K562 (cell line): ENCODE measurements around the gene MPG. TPM values are rescaled to one million over a fixed set of nuclear protein-coding genes. Genes with fewer than 3 reads are reported as not detected.

Experiments used
- CBFA2T2 ChIP-seq: fragments of 450-650 bp; conservative IDR thresholded peaks from 2 replicates; pipeline ENCODE4 v1.6.1; 2017; ENCODE audit warnings: mild to moderate bottlenecking
- CCNT2 ChIP-seq: IDR thresholded peaks from 2 replicates; pipeline ENCODE4 v1.6.1; 2011; ENCODE audit warnings: borderline replicate concordance, low read depth, mild to moderate bottlenecking, moderate library complexity, mixed read lengths, low read length; ENCODE audit not compliant: insufficient read length; ENCODE audit errors: extremely low read depth
- MBD2 ChIP-seq: sonication (generic); IDR thresholded peaks from 2 replicates; pipeline ENCODE4 v1.6.1; 2016; ENCODE audit warnings: low read depth, borderline replicate concordance
- MTA3 ChIP-seq: fragments of 450-650 bp; formaldehyde crosslinking; IDR thresholded peaks from 2 replicates; pipeline ENCODE4 v1.6.1; 2017; ENCODE audit warnings: mild to moderate bottlenecking, borderline replicate concordance
- NCOR1 ChIP-seq: fragments of 450-650 bp; IDR thresholded peaks from 2 replicates; pipeline ENCODE4 v1.6.1; 2016; ENCODE audit warnings: mild to moderate bottlenecking, moderate library complexity
- NFRKB ChIP-seq: fragments of 450-650 bp; IDR thresholded peaks from 2 replicates; pipeline ENCODE4 v1.6.1; 2016; ENCODE audit warnings: low read depth
- RBM39 ChIP-seq: fragments of 200-400 bp; formaldehyde crosslinking; optimal IDR thresholded peaks from 2 replicates; pipeline ENCODE3; 2018; ENCODE audit warnings: low read depth, low read length
- SAFB ChIP-seq: fragments of 200-400 bp; formaldehyde crosslinking; IDR thresholded peaks from 2 replicates; pipeline ENCODE4 v1.6.1; 2017; ENCODE audit warnings: low read depth, low read length, borderline replicate concordance
- TAF15 ChIP-seq: fragments of 200-400 bp; formaldehyde crosslinking; IDR thresholded peaks from 2 replicates; pipeline ENCODE4 v1.6.1; 2017; ENCODE audit warnings: mild to moderate bottlenecking, low read depth, low read length, moderate library complexity
- TOE1 ChIP-seq, 2 experiments: fragments of 450-650 bp in 1 of 2; sonication (generic) in 1 of 2; formaldehyde crosslinking in 1 of 2; IDR thresholded peaks; 2 replicates each; pipeline versions ENCODE4 v1.7.1 to v1.8.0; 2016 to 2022; ENCODE audit warnings: borderline replicate concordance in 2 of 2, mild to moderate bottlenecking in 2 of 2, antibody characterized with exemption in 1 of 2, inconsistent platforms in 1 of 2, low read depth in 1 of 2, missing genetic modification reagents in 1 of 2, moderate library complexity in 1 of 2
- TSC22D4 ChIP-seq: fragments of 450-650 bp; IDR thresholded peaks from 2 replicates; pipeline ENCODE4 v1.6.1; 2016; ENCODE audit warnings: missing genetic modification characterization, missing biosample characterization, control low read depth
- XRCC5 ChIP-seq: fragments of 200-400 bp; formaldehyde crosslinking; IDR thresholded peaks from 2 replicates; pipeline ENCODE4 v1.6.1; 2017; ENCODE audit warnings: low read depth, mild to moderate bottlenecking, low read length
- ZC3H11A ChIP-seq: IDR thresholded peaks from 2 replicates; pipeline ENCODE4 v1.6.1; 2012; ENCODE audit warnings: low read depth, low read length, improper control_type of control experiment
- ZNF134 ChIP-seq: fragments of 250-450 bp; sonication (Bioruptor Pico); conservative IDR thresholded peaks from 2 replicates; pipeline ENCODE4 v1.4.0; 2020
- ZNF146 ChIP-seq: IDR thresholded peaks from one replicate; pipeline ENCODE4 v1.6.1; 2018; ENCODE audit warnings: missing compliant biosample characterization; ENCODE audit not compliant: unreplicated experiment
- ZNF354B ChIP-seq: fragments of 250-450 bp; sonication (Bioruptor Pico); IDR thresholded peaks from 2 replicates; pipeline ENCODE4 v1.4.0; 2020
- polyA plus RNA-seq, 8 experiments: library from polyadenylated mRNA; depleted of rRNA in 4 of 8; stranded (reverse) in 5 of 8; unstranded in 3 of 8; fragments of >200 nt; fragmentation: Nextera tagmentation in 2 of 8; fragmentation: Illumina TruSeq in 1 of 8; extraction: Ambion mirVana in 2 of 8; extraction: Trizol in 1 of 8; gene quantifications; 2 replicates each; pipeline versions ENCODE4 v1.2.1 to v1.2.3, GENCODE V29; 2011 to 2014; ENCODE audit warnings: inconsistent platforms in 1 of 8, missing spikeins in 1 of 8
- total RNA-seq, 7 experiments: library from RNA; depleted of rRNA in 6 of 7; stranded (reverse); fragments of >200 nt in 6 of 7; fragmentation: Illumina TruSeq in 2 of 7; extraction: Trizol in 2 of 7; gene quantifications; 2 replicates each; pipeline versions ENCODE4 v1.2.1 to v1.2.3, GENCODE V29; 2011 to 2021; ENCODE audit warnings: low replicate concordance in 1 of 7
- TF ChIP-seq, protein P1 (sequence below), 2 experiments: IDR thresholded peaks; 2 replicates each; pipeline ENCODE4 v1.6.1; 2011; ENCODE audit warnings: borderline replicate concordance in 1 of 2, control low read depth in 1 of 2, low read depth in 1 of 2, low read length in 1 of 2, mild to moderate bottlenecking in 1 of 2, mixed read lengths in 1 of 2, moderate library complexity in 1 of 2; ENCODE audit not compliant: insufficient read depth in 1 of 2, insufficient read length in 1 of 2, poor library complexity in 1 of 2, severe bottlenecking in 1 of 2; ENCODE audit errors: extremely low read depth in 1 of 2
- TF ChIP-seq, protein P2 (sequence below): fragments of 450-650 bp; IDR thresholded peaks from 2 replicates; pipeline ENCODE4 v1.6.1; 2017; ENCODE audit warnings: antibody characterized with exemption, mild to moderate bottlenecking
- TF ChIP-seq, protein P3 (sequence below), 2 experiments: fragments of 450-650 bp; conservative IDR thresholded peaks; 2 replicates each; pipeline ENCODE4 v1.6.1; 2017; ENCODE audit warnings: mild to moderate bottlenecking in 2 of 2, moderate library complexity in 2 of 2
- TF ChIP-seq, protein P4 (sequence below): fragments of 450-650 bp; IDR thresholded peaks from 2 replicates; pipeline ENCODE4 v1.6.1; 2016; ENCODE audit warnings: missing biosample characterization, missing genetic modification characterization

The MPG gene
- total and polyA plus RNA-seq, 9 of the 15 experiments (the other 6 are each of a cell fraction or from before 2014, with no cell fraction given) = 0.42 to 226 (median 36.2) TPM

DNA sequence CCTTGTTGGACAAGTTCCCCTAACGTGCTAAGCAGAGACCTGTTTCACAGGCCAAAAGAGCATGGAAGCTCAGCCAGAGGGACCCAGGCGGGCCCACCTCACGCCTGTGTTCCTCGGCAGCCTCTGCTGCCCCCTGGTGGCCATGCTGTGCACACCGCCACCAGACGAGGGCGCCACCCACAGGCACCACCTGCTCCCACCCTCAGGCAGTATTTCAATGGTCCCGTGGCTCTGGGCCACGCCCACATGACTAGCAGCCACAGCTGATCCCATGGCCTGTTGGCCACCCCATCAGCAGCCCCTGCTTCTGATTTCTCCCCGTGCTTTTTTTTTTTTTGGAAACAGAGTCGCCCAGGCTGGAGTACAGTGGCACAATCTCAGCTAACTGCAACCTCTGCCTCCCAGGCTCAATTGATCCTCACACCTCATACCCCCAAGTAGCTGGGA is 18.9 kb downstream of the MPG start (continued):
- TF ChIP-seq, protein P1, sequence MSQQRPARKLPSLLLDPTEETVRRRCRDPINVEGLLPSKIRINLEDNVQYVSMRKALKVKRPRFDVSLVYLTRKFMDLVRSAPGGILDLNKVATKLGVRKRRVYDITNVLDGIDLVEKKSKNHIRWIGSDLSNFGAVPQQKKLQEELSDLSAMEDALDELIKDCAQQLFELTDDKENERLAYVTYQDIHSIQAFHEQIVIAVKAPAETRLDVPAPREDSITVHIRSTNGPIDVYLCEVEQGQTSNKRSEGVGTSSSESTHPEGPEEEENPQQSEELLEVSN (IDR thresholded peaks at IDR 0.05; ENCODE audit: borderline replicate concordance in 1 of 2, extremely low read depth in 1 of 2, insufficient read depth in 1 of 2, insufficient read length in 1 of 2, low read depth in 1 of 2, low read length in 1 of 2, poor library complexity in 1 of 2, severe bottlenecking in 1 of 2) = peak; percentile 68 to 74
- no peak for TF ChIP-seq NFRKB
- TF ChIP-seq MBD2 = 0 out of 2 replicates have a peak, but pooled peaks have one; percentile 56
- 0 out of 2 replicates have a peak, but pooled peaks have one; percentile 22 for TF ChIP-seq NCOR1
- peak; percentile 82 for TF ChIP-seq MTA3
- peak; percentile 51 for TF ChIP-seq CCNT2
- TF ChIP-seq, protein P2, sequence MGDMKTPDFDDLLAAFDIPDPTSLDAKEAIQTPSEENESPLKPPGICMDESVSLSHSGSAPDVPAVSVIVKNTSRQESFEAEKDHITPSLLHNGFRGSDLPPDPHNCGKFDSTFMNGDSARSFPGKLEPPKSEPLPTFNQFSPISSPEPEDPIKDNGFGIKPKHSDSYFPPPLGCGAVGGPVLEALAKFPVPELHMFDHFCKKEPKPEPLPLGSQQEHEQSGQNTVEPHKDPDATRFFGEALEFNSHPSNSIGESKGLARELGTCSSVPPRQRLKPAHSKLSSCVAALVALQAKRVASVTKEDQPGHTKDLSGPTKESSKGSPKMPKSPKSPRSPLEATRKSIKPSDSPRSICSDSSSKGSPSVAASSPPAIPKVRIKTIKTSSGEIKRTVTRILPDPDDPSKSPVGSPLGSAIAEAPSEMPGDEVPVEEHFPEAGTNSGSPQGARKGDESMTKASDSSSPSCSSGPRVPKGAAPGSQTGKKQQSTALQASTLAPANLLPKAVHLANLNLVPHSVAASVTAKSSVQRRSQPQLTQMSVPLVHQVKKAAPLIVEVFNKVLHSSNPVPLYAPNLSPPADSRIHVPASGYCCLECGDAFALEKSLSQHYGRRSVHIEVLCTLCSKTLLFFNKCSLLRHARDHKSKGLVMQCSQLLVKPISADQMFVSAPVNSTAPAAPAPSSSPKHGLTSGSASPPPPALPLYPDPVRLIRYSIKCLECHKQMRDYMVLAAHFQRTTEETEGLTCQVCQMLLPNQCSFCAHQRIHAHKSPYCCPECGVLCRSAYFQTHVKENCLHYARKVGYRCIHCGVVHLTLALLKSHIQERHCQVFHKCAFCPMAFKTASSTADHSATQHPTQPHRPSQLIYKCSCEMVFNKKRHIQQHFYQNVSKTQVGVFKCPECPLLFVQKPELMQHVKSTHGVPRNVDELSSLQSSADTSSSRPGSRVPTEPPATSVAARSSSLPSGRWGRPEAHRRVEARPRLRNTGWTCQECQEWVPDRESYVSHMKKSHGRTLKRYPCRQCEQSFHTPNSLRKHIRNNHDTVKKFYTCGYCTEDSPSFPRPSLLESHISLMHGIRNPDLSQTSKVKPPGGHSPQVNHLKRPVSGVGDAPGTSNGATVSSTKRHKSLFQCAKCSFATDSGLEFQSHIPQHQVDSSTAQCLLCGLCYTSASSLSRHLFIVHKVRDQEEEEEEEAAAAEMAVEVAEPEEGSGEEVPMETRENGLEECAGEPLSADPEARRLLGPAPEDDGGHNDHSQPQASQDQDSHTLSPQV = peak; percentile 92
- peak; percentile 75; the same call in 1 of the 2 replicates for TF ChIP-seq ZC3H11A
- TF ChIP-seq SAFB = no peak
- no peak for TF ChIP-seq ZNF134 (CRISPR knock-in tag)
- TF ChIP-seq TAF15 = no peak
- peak; percentile 65; the same call in 1 of the 2 replicates for TF ChIP-seq TOE1 (IDR thresholded peaks at IDR 0.05; ENCODE audit: borderline replicate concordance)
- no peak for TF ChIP-seq TOE1 (CRISPR knock-in tag; IDR thresholded peaks at IDR 0.05; ENCODE audit: borderline replicate concordance, low read depth)
- peak; percentile 92 for TF ChIP-seq XRCC5
- TF ChIP-seq CBFA2T2 = 0 out of 2 replicates have a peak, but pooled peaks have one; percentile 8
- no peak for TF ChIP-seq TSC22D4 (tag)
- TF ChIP-seq, protein P3, sequence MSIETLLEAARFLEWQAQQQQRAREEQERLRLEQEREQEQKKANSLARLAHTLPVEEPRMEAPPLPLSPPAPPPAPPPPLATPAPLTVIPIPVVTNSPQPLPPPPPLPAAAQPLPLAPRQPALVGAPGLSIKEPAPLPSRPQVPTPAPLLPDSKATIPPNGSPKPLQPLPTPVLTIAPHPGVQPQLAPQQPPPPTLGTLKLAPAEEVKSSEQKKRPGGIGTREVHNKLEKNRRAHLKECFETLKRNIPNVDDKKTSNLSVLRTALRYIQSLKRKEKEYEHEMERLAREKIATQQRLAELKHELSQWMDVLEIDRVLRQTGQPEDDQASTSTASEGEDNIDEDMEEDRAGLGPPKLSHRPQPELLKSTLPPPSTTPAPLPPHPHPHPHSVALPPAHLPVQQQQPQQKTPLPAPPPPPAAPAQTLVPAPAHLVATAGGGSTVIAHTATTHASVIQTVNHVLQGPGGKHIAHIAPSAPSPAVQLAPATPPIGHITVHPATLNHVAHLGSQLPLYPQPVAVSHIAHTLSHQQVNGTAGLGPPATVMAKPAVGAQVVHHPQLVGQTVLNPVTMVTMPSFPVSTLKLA (conservative IDR thresholded peaks at IDR 0.05) = peak; percentile 72 to 84; a peak in 3 of 4 replicates
- no peak for TF ChIP-seq RBM39
- TF ChIP-seq ZNF146 (CRISPR knock-in tag) = no peak
- TF ChIP-seq, protein P4, sequence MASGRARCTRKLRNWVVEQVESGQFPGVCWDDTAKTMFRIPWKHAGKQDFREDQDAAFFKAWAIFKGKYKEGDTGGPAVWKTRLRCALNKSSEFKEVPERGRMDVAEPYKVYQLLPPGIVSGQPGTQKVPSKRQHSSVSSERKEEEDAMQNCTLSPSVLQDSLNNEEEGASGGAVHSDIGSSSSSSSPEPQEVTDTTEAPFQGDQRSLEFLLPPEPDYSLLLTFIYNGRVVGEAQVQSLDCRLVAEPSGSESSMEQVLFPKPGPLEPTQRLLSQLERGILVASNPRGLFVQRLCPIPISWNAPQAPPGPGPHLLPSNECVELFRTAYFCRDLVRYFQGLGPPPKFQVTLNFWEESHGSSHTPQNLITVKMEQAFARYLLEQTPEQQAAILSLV (tag) = no peak
- no peak for TF ChIP-seq ZNF354B (CRISPR knock-in tag)
